Ovary (tissue), 9 donors: ENCODE results near the gene BBS9. TPM values are rescaled to one million over a fixed set of nuclear protein-coding genes. Genes with fewer than 3 reads are reported as not detected.

Source experiments
- DNase-seq, 5 donors: peaks; one replicate each; pipeline ENCODE4 v3.0.0-alpha.2; 2019 to 2020
- H3K27ac ChIP-seq, 2 donors: fragments of 200-600 bp; one replicate each; pipeline versions ENCODE4 v1.5.1 to v1.8.0; 2019 to 2022
- H3K27me3 ChIP-seq: fragments of 200-600 bp; one replicate; pipeline ENCODE4 v1.8.0; 2022
- H3K36me3 ChIP-seq: fragments of 200-600 bp; sonication (generic); one replicate; pipeline ENCODE4 v1.5.1; 2019
- H3K4me1 ChIP-seq: one replicate; pipeline ENCODE4 v1.8.1; 2013; ENCODE audit warnings: mild to moderate bottlenecking, moderate library complexity; ENCODE audit not compliant: insufficient read depth
- H3K4me3 ChIP-seq: fragments of 200-600 bp; sonication (generic); one replicate; pipeline ENCODE4 v1.5.1; 2017
- H3K9me3 ChIP-seq, 2 donors: fragments of 200-600 bp in 1 of 2; sonication (generic) in 1 of 2; one replicate each; pipeline versions ENCODE4 v1.5.1 to v1.8.1; 2013 to 2019; ENCODE audit warnings: mild to moderate bottlenecking in 1 of 2, moderate library complexity in 1 of 2
- CTCF ChIP-seq, 3 donors: fragments of 450-650 bp in 2 of 3; fragments of 200-600 bp in 1 of 3; IDR thresholded peaks; one replicate each; pipeline versions ENCODE4 v1.5.1 to v1.8.0; 2016 to 2022; ENCODE audit warnings: antibody characterized with exemption in 3 of 3, mild to moderate bottlenecking in 1 of 3
- EP300 ChIP-seq: sonication (generic); formaldehyde crosslinking; IDR thresholded peaks from one replicate; pipeline ENCODE4 v1.6.1; 2017; ENCODE audit warnings: antibody characterized with exemption
- POLR2A ChIP-seq: fragments of 450-650 bp; IDR thresholded peaks from one replicate; pipeline ENCODE4 v1.6.1; 2017; ENCODE audit warnings: antibody characterized with exemption, mild to moderate bottlenecking, moderate library complexity
- WGBS, 3 donors: extraction: QIAGEN DNeasy Blood & Tissue Kit in 1 of 3; methylation state at CpG; one replicate each; pipeline versions ENCODE4 v1.1.5 to v1.1.7; 2013 to 2017; 5-methylcytosine and 5-hydroxymethylcytosine counted together
- intact Hi-C, 4 donors: fragments of 100-400 bp; cut with DNase I; formaldehyde crosslinking; loops; one replicate each; pipeline versions ENCODE4 v1.11.0 to v1.15.1; 2022 to 2023
- polyA plus RNA-seq, 2 donors: library from polyadenylated mRNA; stranded (reverse); fragments of 200-250 nt in 1 of 2; fragments of 350-450 nt in 1 of 2; fragmentation: Illumina TruSeq in 1 of 2; extraction: RNeasy Lipid Tissue Mini Kit (QIAGEN cat#74804) in 1 of 2; gene quantifications; one replicate each; pipeline ENCODE4 v1.2.3, GENCODE V29; 2013 to 2014
- total RNA-seq, 7 donors: library from RNA; depleted of rRNA in 2 of 7; stranded (reverse); fragments of >200 nt in 2 of 7; fragmentation: NEBNext Ultra II Directional in 3 of 7; extraction: Animal tissue kit (Norgen Biotek cat#: 25700) in 3 of 7; gene quantifications; one replicate each; pipeline versions ENCODE4 v1.1.0 to v1.2.4, GENCODE V29; 2016 to 2023
- donor health status: DM: no; HTN: no; CAD: no; lungs with moderate emphysema.
- donor health status: DM: no; HTN: no; CAD: no.
- donor health status: Bipolar disorder and iron deficiency.
- donor health status: DM: yes; HTN: yes; CAD: no.
- donor health status: DM: no; HTN: no; CAD: no.
- donor health status: DM: yes; HTN: yes; CAD: no.

BBS9 gene
- total and polyA plus RNA-seq, 9 donors: 8.1 to 42.0 (median 29.7) TPM

- TF ChIP-seq CTCF (IDR thresholded peaks at IDR 0.05): no peak
- no peak for TF ChIP-seq POLR2A
- TF ChIP-seq EP300: no peak
- no peak overlapping the region for H3K4me3 ChIP-seq
- no peaks in the 10 kb centered on the region for H3K27me3 ChIP-seq
- intact Hi-C loops: no loop called here
- DNase-seq: no peak
- no peaks in the 10 kb centered on the region for H3K36me3 ChIP-seq
- 87 to 91% (median 91%) methylated on average over 6 of the region's 6 CpGs for WGBS, 3 donors
- H3K4me1 ChIP-seq: no peaks in the 10 kb centered on the region
- H3K9me3 ChIP-seq: no peaks in the 10 kb centered on the region
- H3K27ac ChIP-seq: no peak overlapping the region
These were observed 485.2 kb downstream of the BBS9 start for GRCh38 chr7:33614357-33615117.

GRCh38 chr7:33616752-33617151, 487.4 kb downstream of the BBS9 start:
- Histone ChIP-seq H3K27ac (no peak overlapping the region), H3K36me3 (no peaks in the 10 kb centered on the region), H3K9me3 (no peaks in the 10 kb centered on the region), H3K4me1 (no peaks in the 10 kb centered on the region), H3K27me3 (no peaks in the 10 kb centered on the region), H3K4me3 (no peak overlapping the region)
- 83 to 91% (median 85%) methylated on average over 2 of the region's 2 CpGs for WGBS, 3 donors
- no peak for DNase-seq
- no peak for TF ChIP-seq POLR2A
- no peak for TF ChIP-seq EP300
- TF ChIP-seq CTCF (IDR thresholded peaks at IDR 0.05): no peak
- intact Hi-C loops: no loop called here

GRCh38 chr7:33619264-33619663, 489.9 kb downstream of the BBS9 start:
- intact Hi-C loops: no loop called here
- 94 to 99% (median 98%) methylated on average over 2 of the region's 2 CpGs for WGBS, 3 donors
- Histone ChIP-seq H3K36me3 (no peaks in the 10 kb centered on the region), H3K27ac (no peak overlapping the region), H3K27me3 (no peaks in the 10 kb centered on the region), H3K4me1 (no peaks in the 10 kb centered on the region), H3K4me3 (no peak overlapping the region), H3K9me3 (no peaks in the 10 kb centered on the region)
- TF ChIP-seq CTCF (IDR thresholded peaks at IDR 0.05) (no peak), EP300 (no peak), POLR2A (no peak)
- DNase-seq: no peak

GRCh38 chr7:33623267-33623666, 493.9 kb downstream of the BBS9 start:
- intact Hi-C loops: no loop called here
- no peaks in the 10 kb centered on the region for H3K27me3 ChIP-seq
- TF ChIP-seq POLR2A: no peak
- TF ChIP-seq EP300: no peak
- no peak for TF ChIP-seq CTCF (IDR thresholded peaks at IDR 0.05)
- no peak overlapping the region for H3K27ac ChIP-seq
- WGBS, 3 donors: 26 to 42% (median 33%) methylated on average over 1 of the region's 1 CpG
- no peak for DNase-seq
- H3K4me3 ChIP-seq: no peak overlapping the region
- H3K36me3 ChIP-seq: no peaks in the 10 kb centered on the region
- H3K9me3 ChIP-seq: no peaks in the 10 kb centered on the region
- H3K4me1 ChIP-seq: no peaks in the 10 kb centered on the region
